HG03196 (cell line): ENCODE measurements around the gene UBE2F.
A peak's percentile ranks its signal among the peaks of the same experiment; 100 is the strongest.
"Not testable (repeated sequence)": the region's sequence is repeated elsewhere in the genome, so short reads cannot be mapped to it uniquely, and the experiment has no call there.

Experiments
- ATAC-seq: cut with Tn5 transposase; IDR thresholded peaks from one replicate; pipeline ENCODE4 v1.9.1; 2021; ENCODE audit not compliant: unreplicated experiment

The UBE2F gene

DNA sequence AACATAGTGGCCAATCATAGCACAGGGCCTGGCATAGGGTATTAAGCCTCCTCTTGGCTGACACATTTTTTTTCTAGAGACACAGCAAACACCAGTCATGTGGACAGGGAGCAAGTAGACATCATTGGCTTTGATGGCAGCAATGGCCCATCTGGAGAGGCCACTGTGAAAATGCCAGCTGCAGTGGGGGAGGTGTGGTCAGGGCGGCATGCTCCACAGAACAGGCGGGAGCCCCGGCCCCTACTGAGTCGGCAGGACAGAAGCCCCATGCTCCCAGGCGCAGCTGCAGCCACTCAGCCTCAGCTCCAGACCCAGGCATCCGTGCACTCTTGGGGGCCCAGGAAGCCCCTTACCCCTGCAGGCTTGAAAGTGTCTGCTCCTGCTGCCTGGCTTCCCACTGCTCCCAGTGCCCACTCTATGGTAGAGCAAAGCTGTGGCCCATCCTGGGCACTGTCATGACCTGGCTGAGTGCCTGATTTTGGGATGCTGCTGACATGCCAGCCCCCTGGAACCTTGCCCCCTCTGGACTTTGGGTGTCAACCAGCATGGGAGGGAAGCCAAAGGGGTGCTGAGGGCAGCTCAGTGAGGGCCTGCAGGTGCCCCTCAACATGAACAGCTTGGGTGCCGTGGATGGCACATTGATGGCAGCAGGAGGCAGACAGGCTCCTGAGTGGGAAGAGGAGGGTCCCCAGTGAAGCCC is 23.3 kb upstream of the UBE2F start:
- no peak for ATAC-seq

DNA sequence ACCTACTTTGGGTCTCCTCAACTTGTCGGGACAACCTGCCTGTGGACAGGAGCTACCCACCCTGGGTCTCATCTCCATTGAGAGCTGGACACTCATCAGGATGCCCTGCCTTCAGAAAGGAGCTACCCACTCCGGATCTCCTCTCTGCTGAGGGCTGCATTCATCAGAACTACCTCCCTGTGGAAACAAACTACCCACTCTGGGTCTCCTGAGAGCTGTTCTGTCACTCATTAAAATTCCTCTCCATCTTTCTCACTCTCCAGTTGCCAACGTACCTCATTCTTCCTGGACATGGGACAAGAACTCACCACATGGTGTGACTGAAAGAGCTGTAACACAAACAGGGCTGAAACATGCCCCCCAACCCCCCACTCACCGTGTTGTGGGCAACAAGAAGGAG is 22.5 kb upstream of the UBE2F start:
- ATAC-seq: no peak

DNA sequence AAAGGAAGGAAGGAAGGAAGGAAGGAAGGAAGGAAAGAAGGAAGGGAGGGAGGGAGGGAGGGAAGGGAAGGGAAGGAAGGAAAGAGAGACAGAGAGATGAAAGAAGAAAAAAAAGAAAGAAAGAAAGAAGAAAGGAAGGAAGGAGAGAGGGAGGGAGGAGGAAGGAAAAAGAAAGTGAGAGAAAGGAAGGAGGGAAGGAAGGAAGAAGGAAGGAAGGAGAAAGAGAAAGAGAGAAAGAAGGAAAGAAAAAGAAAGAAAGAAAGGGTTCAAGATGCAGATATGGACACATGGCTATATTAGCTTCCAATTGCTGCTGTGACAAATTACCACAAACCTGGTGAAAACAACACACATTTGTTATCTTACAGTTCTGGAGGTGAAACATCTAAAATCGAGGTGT is 20.4 kb upstream of the UBE2F start:
- ATAC-seq: no peak

DNA sequence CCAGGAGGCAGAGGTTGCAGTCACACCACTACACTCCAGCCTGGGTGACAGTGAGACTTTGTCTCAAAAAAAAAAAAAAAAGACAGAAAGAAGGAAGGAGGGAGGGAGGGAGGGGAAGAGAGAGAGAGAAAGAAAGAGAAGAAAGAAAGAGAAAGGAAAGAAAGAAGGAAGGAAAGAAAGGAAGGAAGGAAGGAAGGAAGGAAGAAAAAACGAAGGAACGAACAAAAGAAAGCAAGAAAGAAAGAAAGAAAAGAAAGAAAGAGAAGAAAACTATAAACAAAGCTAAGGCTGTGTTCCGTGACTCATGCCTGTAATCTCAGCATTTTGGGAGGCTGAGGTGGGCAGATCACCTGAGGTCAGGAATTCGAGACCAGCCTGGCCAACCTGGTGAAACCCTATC is 15.5 kb upstream of the UBE2F start:
- ATAC-seq: not testable (repeated sequence)

DNA sequence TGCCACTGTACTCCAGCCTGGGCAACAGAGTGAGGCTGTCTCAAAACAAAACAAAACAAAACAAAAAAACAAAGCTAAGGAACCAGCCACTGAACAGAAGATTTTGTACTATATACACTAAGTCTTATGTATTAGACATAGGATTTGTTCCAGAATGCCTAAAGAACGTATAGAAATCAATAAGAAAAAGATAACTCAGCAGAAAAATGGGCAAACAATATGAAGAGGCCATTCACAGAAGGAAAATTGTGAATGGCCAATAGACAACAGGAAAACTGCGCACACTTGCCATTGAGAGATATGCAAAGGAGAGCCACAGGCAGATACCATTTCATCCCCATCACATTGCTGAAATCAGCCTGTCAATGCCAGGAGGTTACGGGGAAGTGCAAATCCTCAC is 14.9 kb upstream of the UBE2F start:
- ATAC-seq: no peak

DNA sequence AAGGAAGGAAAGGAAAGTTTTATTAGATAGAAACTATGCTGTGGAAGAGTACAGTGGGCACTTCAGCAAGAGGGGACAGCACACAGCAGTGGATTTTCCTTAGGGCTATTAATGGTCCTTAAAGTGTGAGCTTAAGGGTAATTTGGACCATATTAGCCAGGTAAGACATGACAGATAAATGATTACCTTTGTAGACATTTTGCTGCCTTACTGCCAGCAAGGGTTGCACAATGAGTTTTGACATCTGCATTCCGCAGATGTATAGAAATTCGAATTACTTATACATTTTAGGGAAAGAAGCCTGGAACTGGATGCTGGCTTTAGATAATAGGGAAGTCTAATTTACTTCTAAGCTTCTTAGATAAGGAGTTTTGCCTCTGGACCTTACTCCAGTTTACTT is 14.0 kb upstream of the UBE2F start:
- ATAC-seq: no peak

DNA sequence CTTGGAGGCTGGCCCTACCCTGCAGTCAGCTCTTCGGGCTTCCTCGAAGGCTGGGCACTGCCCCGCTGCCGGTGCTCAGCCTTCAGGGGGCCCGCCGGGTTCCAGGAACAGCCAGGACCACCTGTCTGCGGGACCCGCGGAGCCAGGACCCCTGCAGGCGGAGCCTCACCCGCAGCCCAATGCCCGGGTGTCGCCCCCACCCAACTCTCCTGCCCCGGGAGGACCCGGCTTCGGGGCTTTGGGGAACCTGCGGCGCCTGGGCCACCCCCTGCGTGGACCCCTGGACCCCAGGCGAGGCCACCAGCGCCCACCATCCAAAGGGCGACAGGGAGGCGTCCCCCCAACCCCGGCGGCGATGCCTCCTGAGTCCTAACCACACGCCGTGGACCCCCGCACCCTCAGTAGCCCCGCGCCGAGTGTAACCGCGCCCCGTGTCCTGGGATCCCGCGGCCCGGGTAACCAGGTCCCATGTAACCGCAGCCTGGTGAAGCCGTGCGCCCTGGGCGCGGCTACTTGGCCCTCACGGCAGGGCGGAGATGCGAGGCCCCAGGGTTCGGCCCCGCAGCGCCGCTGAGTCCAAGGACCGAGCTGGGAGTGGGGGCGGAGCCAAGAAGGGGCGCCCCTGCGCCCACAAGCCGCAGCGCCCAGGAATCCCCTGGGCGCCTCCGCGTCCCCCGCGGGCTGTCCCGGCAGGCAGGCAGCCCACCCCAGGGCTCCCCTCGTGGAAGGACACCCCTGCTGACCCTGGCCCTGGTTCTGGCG is 11.0 kb upstream of the UBE2F start:
- no peak for ATAC-seq

DNA sequence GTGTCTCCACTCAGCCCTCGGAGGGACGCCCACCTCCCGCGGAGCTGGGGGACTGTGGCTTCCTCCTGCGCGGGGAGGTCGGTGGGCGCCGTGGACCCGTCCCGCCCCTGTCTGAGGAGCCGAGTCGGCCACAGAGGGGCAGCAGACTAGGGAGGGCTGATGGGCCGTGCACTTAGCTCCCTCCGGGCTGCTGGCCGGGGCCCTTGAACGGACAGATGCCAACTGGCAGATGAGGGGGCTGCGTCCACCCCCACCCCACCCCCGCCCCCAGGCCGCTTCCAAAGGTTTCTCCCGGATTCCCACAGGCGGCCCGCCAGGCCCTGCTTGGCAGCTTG is 10.4 kb upstream of the UBE2F start:
- no peak for ATAC-seq

DNA sequence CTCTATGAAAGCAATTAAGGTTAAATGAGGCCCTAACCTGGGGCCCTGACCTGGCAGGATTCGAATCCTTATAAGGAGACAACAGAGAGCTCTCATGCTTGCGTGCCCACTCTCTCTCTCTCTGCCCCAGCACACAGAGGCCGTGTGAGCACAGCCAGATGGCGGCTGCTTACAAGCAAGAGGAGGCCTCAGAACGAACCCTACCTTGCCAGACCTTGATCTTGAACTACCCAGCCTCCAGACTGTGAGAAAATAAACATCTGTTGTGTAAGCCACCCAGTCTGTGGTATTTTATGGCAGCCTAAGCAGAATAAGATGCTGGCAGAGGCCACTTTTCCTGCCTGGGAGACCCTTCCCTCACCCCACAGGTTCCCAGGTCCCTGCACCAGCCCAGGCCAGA is 5.2 kb upstream of the UBE2F start:
- no peak for ATAC-seq

DNA sequence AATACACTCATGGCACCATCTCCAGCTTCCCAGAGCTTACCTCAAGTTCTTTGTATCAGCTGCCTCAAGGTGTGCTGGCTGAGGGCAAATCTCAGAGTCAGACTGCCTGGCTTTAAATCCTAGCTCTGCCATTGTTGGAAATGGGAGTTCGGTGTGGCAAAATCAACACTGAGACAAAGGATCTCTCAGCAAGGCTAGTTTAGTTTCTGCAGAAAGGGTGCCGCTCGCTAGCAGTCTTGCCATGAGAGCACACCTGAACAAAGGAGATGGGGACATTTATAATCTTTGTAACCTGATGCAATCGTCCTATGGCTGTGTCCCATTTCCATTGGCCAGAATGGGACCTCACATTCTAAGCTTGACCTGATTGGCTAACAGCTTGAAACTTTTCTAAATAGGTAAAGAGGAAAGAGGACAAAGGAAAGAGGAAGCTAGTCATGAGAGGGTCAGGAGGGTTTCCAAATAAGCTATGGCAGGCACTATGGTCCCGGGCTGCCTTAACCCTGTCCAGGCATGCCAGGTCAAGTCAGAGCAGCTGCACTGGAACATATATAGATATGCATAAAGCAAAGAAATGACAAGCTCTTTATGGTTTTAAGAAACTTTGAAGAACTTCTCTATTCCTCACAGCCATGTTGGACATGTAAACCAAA is 4.3 kb upstream of the UBE2F start:
- ATAC-seq: no peak

DNA sequence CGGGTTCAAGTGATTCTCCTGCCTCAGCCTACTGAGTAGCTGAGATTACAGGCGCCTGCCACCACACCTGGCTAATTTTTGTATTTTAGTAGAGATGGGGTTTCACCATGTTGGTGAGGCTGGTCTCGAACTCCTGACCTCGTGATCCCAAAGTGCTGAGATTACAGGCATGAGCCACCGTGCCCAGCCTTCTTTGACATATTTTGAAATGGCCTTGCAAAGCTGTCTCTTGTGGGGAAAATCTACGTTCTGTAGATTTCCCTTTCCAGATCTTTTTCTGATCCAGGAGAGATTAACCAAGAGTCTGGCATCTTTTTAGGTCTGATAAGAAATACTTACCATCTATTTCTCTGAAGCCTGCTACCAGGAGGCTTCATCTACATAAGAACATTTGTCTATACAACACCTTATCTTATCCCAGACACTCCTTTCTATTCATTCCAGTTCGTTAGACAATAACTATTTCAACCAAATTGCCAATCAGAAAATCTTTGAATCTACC is 3.3 kb upstream of the UBE2F start:
- ATAC-seq: not testable (repeated sequence)

DNA sequence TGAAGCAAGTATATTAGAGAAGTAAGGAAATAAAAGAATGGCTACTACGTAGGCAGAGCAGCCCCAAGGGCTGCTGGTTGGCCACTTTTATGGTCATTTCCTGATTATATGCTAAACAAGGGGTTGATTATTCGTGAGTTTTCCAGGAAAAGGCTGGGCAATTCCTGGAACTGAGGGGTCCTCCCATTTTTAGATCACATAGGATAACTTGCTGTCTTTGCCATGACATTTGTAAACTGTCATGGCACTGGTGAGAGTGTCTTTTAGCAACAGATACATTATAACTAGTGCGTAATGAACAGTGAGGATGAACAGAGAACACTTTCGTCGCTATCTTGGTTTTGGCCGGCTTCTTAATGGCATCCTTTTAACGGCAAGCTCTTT is 2.6 kb upstream of the UBE2F start:
- ATAC-seq: no peak

DNA sequence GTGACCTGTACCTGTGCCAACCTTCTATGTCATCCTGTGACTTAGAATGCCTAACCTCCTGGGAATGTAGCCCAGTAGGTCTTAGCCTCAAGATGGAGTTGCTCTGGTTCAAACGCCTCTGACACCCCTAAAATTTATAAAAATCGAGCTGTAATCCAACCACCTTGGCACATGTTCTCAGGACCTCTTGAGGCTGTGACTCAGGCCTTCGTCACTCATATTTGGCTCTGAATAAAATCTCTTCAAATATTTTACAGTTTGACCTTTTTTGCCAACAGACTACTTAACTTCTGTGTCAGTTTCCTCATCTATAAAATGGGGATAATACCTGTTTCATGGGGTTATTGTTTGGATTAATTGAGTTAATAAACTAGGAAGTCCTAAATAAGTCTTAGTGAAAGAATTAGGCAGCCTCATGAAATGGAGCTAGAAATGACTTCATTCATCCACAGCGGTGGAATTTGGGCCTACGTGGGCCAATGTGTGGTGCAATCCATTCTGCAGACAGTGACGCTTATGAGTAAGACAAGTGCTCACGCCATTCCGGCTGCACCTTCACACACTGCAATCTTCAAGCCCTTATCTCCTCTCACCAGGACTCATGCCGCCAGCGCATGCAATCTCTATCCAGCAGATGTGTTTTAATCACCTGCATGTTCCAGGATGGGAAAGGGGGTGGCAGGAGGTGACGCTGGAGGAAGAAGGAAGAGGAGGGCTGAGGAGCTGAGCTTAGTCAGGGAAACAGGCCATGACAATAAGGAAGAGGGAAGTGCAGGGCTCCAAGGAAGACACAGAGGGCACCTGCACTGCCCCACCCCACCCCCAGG is 2.0 kb upstream of the UBE2F start:
- ATAC-seq: no peak

DNA sequence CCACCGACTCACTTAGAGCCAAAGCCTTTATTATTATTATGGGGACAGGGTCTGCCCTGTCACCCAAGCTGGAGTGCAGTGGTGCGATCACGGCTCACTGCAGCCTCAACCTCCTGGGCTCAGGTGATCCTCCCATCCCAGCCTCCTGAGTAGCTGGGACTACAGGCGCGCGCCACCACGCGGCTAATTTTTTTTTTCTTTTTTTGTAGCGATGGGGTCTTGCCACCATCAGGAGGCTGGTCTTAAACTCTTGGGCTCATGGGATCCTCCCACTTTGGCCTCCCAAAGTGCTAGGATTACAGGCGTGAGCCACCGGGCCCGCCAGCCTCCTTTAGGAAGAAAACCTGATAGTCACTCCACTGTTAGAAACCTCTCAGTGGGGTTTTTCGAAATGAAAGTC is 970 bp upstream of the UBE2F start:
- ATAC-seq: not testable (repeated sequence)

DNA sequence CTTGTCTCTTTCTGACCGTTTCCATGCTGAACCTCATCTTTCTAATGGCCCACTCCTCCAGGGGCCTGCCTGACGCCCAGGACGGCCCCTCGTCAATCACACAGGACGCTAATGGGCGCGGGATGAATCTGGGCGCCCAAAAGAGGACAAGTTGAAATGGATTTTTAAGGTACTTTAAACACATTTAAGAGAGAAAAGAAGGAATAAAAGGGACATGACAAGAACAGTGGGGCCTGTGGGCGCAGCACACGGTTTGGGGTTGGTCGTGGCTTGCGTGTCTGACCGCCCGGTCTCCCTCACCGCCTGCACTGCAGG is 607 bp upstream of the UBE2F start:
- no peak for ATAC-seq

DNA sequence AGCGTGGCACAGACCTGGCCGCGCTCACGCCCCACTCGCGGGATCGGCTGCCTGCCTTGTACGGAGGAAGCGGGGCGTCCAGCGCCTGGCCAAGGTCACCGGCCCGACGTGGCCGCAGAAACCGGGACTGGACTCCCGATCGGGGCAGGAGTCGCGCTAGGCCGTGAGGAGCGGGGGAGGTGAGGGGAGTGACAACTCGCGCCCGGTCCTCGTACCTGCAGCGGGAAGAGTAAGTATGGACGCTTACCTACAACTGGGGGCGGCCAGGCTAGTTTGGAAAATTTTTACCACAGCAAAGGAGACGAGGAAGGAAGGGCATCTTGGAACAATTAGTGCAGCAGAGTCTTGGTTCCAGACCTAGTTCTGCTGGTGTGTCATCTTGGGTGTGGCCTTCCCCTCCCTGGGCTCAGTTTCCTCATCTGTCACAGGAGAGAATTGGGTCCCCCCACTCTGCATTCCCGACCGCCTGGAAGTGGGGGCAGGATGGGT is 693 bp downstream of the UBE2F start:
- ATAC-seq: no peak

DNA sequence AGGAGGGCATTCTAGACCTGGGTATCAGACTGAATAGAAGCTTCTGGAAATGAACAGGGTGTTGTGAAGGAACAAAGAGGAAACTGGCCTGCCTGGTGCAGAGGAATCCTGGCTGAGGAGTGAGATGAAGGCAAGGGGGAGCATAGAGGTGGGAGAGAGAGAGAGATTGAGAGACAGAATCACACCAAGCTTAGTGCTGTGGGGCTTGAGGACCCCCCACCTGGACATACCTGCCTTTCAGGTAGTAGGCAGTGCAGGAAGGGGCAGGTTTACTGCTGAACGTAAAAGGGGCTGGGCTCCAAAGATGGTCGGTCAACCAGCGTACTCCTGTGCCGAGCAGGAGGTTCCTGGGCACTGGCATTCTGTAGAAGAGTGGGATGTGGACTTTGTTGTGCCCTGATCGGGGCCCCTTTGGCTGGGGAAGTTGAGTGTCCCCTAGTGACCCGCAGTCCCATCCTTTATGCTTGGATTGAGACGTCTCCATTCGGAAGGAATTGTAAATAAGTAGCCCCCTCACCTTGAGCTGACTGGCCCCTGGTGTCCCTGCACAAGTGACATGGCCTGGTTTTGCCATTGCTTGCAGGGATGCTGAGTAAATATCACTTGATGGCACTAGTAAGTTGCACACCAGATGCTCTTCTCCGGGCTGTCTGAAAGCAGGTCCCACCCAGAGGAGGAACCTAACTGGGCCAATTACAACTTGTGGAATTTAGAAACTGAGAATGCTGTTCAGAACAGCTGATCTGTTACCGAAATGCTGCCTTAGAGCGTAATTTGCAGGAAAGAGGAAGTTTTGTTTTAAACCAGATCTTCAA is 1.4 kb downstream of the UBE2F start:
- ATAC-seq: peak; percentile 36

DNA sequence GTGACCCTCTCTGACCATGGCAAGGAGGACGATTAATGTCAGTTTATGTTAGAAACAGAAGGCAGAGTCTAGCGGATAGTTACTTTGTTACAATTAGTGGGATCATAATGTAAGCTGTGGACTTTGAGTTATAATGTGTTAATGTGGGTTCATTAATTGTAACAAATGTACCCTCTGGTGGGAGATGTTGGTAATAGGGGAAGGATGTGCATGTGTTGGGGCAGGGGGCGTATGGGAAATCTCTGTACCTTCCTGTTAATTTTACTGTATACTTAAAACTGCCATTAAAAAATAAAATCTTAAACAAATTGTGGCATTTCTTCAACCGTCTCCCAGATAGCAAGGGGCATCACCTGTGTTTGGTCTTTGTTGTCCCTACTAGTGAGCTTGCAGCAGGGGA is 4.8 kb downstream of the UBE2F start:
- ATAC-seq: no peak

DNA sequence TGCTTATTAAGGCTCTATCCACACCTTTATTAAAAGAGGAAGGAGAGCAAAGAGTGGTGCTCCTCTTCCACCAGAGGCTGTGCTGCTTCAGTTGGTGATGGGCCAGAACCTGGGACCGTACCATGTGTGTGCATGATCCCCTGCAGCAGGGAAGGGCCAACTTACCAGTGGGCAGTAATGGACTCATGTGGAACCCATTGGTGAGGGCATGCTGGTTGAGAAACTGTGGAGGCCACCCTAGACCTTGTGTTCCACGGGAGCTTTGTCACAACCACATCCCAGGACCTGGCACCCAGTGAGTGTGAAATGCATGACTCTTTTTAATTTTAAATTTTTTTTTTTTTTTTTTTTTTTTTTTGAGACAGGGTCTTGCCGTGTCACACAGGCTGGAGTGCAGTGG is 5.4 kb downstream of the UBE2F start:
- ATAC-seq: no peak

DNA sequence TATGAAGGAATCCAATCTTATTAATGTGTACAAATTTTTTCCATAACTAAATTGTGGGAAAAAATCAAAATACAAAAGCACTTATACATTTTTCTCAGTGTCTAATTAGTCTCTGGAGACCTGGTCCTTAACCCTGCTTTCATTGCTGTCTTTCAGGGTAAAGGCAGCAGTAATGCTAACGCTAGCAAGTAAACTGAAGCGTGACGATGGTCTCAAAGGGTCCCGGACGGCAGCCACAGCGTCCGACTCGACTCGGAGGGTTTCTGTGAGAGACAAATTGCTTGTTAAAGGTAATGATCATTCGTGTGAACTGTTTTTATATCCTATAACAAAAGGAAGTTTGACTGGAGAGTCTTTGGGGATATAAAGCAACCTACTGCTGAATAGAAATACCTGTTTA is 6.1 kb downstream of the UBE2F start:
- no peak for ATAC-seq

DNA sequence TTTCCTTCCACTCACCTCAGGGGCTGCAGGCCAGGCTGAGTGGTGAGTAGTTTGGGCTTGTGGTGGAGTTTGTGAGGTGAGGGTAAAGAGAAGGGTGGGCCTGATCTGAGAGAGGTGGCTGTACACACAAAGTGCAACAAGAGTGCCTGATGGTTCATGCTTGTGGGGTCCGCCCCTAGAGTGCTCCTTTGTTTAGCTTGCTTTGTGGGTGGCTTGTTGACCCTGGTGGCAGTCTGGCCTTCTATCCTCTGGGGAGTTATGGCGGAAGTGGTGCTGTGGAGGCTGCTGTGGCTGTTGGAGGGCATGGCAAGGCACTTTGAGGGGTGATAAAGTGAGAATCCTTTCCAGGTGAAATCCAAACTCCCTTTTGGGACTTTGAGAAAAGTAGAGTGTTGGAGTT is 10.6 kb downstream of the UBE2F start:
- ATAC-seq: no peak
